ENCODE measurements around the gene ERBIN. TPM values are rescaled to one million over a fixed set of nuclear protein-coding genes. Genes with fewer than 3 reads are reported as not detected.

The ERBIN gene
- polyA plus RNA-seq, 3 donors, result 25.2 to 43.3 (median 28.6) TPM

DNA sequence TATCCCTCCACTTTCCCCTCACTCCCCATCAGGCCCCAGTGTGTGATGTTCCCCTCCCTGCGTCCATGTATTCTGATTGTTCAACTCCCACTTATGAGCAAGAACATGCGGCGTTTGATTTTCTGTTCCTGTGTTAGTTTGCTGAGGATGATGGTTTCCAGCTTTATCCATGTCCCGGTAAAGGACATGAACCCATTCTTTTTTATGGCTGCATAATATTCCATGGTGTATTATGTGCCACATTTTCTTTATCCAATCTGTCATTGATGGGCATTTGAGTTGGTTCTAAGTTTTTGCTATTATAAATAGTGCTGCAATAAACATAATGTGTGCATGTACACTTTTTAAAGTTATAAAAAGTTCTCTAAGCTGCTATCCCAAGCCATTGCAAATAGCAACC lies 75.6 kb downstream of the ERBIN start:
- Histone ChIP-seq H3K4me1 (ENCODE audit: control insufficient read depth in 1 of 2, insufficient read depth in 2 of 2, low read length in 2 of 2) (no peaks in the 10 kb centered on the region), H3K27me3 (ENCODE audit: control insufficient read depth in 2 of 2, insufficient read depth in 2 of 2, low read length in 2 of 2) (no peaks in the 10 kb centered on the region), H3K36me3 (replicated peaks in 1 of 2; ENCODE audit: control insufficient read depth in 1 of 2, insufficient read depth in 2 of 2, low read length in 2 of 2) (peaks cover 20 to 74% of the 10 kb centered on the region in 2 donors), H3K9me3 (replicated peaks in 1 of 2; ENCODE audit: control insufficient read depth in 1 of 2, insufficient read depth in 1 of 2, low read length in 2 of 2) (no peaks in the 10 kb centered on the region), H3K9ac (ENCODE audit: insufficient read depth, low read length, poor library complexity, severe bottlenecking) (no peak overlapping the region), H4K20me1 (ENCODE audit: insufficient read depth, low read length) (peaks cover 82% of the 10 kb centered on the region), H3K4me2 (replicated peaks; ENCODE audit: extremely low read depth, low read length, poor library complexity, severe bottlenecking) (no peak overlapping the region), H2AFZ (ENCODE audit: insufficient read depth, low read depth, low read length, poor library complexity, severe bottlenecking) (no peak overlapping the region), H3K27ac (ENCODE audit: low read depth in 1 of 2, low read length in 2 of 2) (no peak overlapping the region), H3K79me2 (ENCODE audit: insufficient read depth, low read length) (peaks cover 60% of the 10 kb centered on the region), H3K4me3 (replicated peaks in 1 of 3; ENCODE audit: low read depth in 2 of 3, low read length in 3 of 3) (no peak overlapping the region)
- peaks cover 5% of the 10 kb centered on the region for H3K4me1 Mint-ChIP-seq
- WGBS (ENCODE audit: insufficient coverage), result no CpG with 5 or more reads among the region's 4 CpGs
- peaks cover 52 to 59% of the 10 kb centered on the region in 2 donors for H3K36me3 Mint-ChIP-seq
- intact Hi-C loops (cut with micrococcal nuclease), result no loop called here
- no peak for DNase-seq
- H3K27me3 Mint-ChIP-seq (ENCODE audit: low read depth in 3 of 3), result peaks cover 0 to 3% (median 0%) of the 10 kb centered on the region in 3 donors
- H3K9me3 Mint-ChIP-seq, result peaks cover 0 to 6% (median 3%) of the 10 kb centered on the region in 7 donors
- no peak overlapping the region for H3K4me3 Mint-ChIP-seq
- no peak overlapping the region for H3K27ac Mint-ChIP-seq
- TF ChIP-seq, protein P1, sequence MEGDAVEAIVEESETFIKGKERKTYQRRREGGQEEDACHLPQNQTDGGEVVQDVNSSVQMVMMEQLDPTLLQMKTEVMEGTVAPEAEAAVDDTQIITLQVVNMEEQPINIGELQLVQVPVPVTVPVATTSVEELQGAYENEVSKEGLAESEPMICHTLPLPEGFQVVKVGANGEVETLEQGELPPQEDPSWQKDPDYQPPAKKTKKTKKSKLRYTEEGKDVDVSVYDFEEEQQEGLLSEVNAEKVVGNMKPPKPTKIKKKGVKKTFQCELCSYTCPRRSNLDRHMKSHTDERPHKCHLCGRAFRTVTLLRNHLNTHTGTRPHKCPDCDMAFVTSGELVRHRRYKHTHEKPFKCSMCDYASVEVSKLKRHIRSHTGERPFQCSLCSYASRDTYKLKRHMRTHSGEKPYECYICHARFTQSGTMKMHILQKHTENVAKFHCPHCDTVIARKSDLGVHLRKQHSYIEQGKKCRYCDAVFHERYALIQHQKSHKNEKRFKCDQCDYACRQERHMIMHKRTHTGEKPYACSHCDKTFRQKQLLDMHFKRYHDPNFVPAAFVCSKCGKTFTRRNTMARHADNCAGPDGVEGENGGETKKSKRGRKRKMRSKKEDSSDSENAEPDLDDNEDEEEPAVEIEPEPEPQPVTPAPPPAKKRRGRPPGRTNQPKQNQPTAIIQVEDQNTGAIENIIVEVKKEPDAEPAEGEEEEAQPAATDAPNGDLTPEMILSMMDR (IDR thresholded peaks at IDR 0.05), result no peak

DNA sequence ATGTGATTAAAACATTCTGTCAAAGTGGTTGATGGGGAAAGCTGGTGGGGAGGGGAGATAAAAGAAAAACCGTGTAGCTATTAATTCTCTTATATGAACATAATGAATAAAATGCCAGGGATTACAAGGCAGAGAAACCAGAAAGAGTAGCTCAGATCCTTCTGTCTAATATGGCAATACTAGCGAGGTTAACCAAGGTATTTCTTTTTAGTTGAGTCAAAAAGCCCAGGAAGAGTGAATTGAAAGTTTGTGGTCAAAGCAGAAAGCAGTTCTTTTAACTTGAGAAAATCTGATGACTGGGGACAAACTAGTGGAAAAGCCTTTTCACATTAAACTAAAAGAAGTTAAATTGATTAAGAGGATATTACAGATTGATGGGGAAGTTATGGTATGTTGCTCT lies 76.0 kb downstream of the ERBIN start:
- no CpG with 5 or more reads among the region's 2 CpGs for WGBS (ENCODE audit: insufficient coverage)
- Histone ChIP-seq H3K36me3 (replicated peaks in 1 of 2; ENCODE audit: control insufficient read depth in 1 of 2, insufficient read depth in 2 of 2, low read length in 2 of 2) (peaks cover 18 to 70% of the 10 kb centered on the region in 2 donors), H4K20me1 (ENCODE audit: insufficient read depth, low read length) (peaks cover 77% of the 10 kb centered on the region), H3K9me3 (replicated peaks in 1 of 2; ENCODE audit: control insufficient read depth in 1 of 2, insufficient read depth in 1 of 2, low read length in 2 of 2) (no peaks in the 10 kb centered on the region), H3K4me3 (replicated peaks in 1 of 3; ENCODE audit: low read depth in 2 of 3, low read length in 3 of 3) (no peak overlapping the region), H3K4me2 (replicated peaks; ENCODE audit: extremely low read depth, low read length, poor library complexity, severe bottlenecking) (no peak overlapping the region), H2AFZ (ENCODE audit: insufficient read depth, low read depth, low read length, poor library complexity, severe bottlenecking) (no peak overlapping the region), H3K79me2 (ENCODE audit: insufficient read depth, low read length) (peaks cover 55% of the 10 kb centered on the region), H3K27ac (ENCODE audit: low read depth in 1 of 2, low read length in 2 of 2) (no peak overlapping the region), H3K9ac (ENCODE audit: insufficient read depth, low read length, poor library complexity, severe bottlenecking) (no peak overlapping the region), H3K27me3 (ENCODE audit: control insufficient read depth in 2 of 2, insufficient read depth in 2 of 2, low read length in 2 of 2) (no peaks in the 10 kb centered on the region), H3K4me1 (ENCODE audit: control insufficient read depth in 1 of 2, insufficient read depth in 2 of 2, low read length in 2 of 2) (no peaks in the 10 kb centered on the region)
- DNase-seq, result no peak
- intact Hi-C loops (cut with micrococcal nuclease), result no loop called here
- peaks cover 0 to 6% (median 3%) of the 10 kb centered on the region in 7 donors for H3K9me3 Mint-ChIP-seq
- H3K27me3 Mint-ChIP-seq (ENCODE audit: low read depth in 3 of 3), result peaks cover 0 to 3% (median 0%) of the 10 kb centered on the region in 3 donors
- peaks cover 48 to 55% of the 10 kb centered on the region in 2 donors for H3K36me3 Mint-ChIP-seq
- peaks cover 5% of the 10 kb centered on the region for H3K4me1 Mint-ChIP-seq
- no peak overlapping the region for H3K4me3 Mint-ChIP-seq
- H3K27ac Mint-ChIP-seq, result no peak overlapping the region
- TF ChIP-seq, protein P1 (IDR thresholded peaks at IDR 0.05), result no peak
